Liver (tissue), 9 donors: ENCODE data around the gene ERVFRD-1. TPM values are rescaled to one million over a fixed set of nuclear protein-coding genes. Genes with fewer than 3 reads are reported as not detected.

Experiments used
- DNase-seq: peaks from one replicate; pipeline ENCODE4 v3.0.0-alpha.2; 2017; ENCODE audit warnings: low spot score
- H3K27ac ChIP-seq, 2 donors: one replicate each; pipeline ENCODE4 v1.7.0; 2013; ENCODE audit warnings: inconsistent platforms in 2 of 2, low read length in 2 of 2, control low read depth in 1 of 2, low read depth in 1 of 2, mild to moderate bottlenecking in 1 of 2
- H3K27me3 ChIP-seq, 4 donors: one replicate each; pipeline versions ENCODE4 v1.6.1 to v1.7.0; 2013; ENCODE audit warnings: low read length in 3 of 4, inconsistent platforms in 1 of 4, mild to moderate bottlenecking in 1 of 4, moderate library complexity in 1 of 4; ENCODE audit not compliant: control insufficient read depth in 4 of 4, insufficient read depth in 4 of 4
- H3K36me3 ChIP-seq, 4 donors: one replicate each; pipeline versions ENCODE4 v1.6.1 to v1.7.0; 2013; ENCODE audit warnings: low read length in 3 of 4, mild to moderate bottlenecking in 3 of 4, low read depth in 1 of 4, moderate library complexity in 1 of 4; ENCODE audit not compliant: control insufficient read depth in 4 of 4, insufficient read depth in 3 of 4
- H3K4me1 ChIP-seq, 4 donors: one replicate each; pipeline versions ENCODE4 v1.6.1 to v1.7.0; 2013; ENCODE audit warnings: low read length in 3 of 4, mild to moderate bottlenecking in 3 of 4, moderate library complexity in 1 of 4; ENCODE audit not compliant: control insufficient read depth in 4 of 4, insufficient read depth in 4 of 4
- H3K4me3 ChIP-seq, 3 donors: one replicate each; pipeline versions ENCODE4 v1.6.1 to v1.7.0; 2013; ENCODE audit warnings: low read length in 3 of 3, control low read depth in 1 of 3, low read depth in 1 of 3, mild to moderate bottlenecking in 1 of 3
- H3K9ac ChIP-seq, 2 donors: one replicate each; pipeline ENCODE4 v1.7.0; 2013; ENCODE audit warnings: low read length in 2 of 2, mild to moderate bottlenecking in 2 of 2, moderate library complexity in 2 of 2, control low read depth in 1 of 2, low read depth in 1 of 2
- H3K9me3 ChIP-seq, 4 donors: one replicate each; pipeline versions ENCODE4 v1.6.1 to v1.7.0; 2013; ENCODE audit warnings: low read length in 3 of 4; ENCODE audit not compliant: control insufficient read depth in 4 of 4
- ATF3 ChIP-seq: IDR thresholded peaks from 2 replicates; pipeline ENCODE4 v1.6.1; 2016; ENCODE audit warnings: antibody characterized with exemption
- EGR1 ChIP-seq, 2 donors: IDR thresholded peaks; 2 replicates each; pipeline ENCODE4 v1.6.1; 2016 to 2018; ENCODE audit warnings: antibody characterized with exemption in 2 of 2, low read depth in 2 of 2
- FOXA2 ChIP-seq: IDR thresholded peaks from 2 replicates; pipeline ENCODE4 v1.6.1; 2016; ENCODE audit warnings: antibody characterized with exemption
- HNF4A ChIP-seq, 2 donors: conservative IDR thresholded peaks; 2 replicates each; pipeline ENCODE4 v1.6.1; 2016; ENCODE audit warnings: antibody characterized with exemption in 2 of 2, mild to moderate bottlenecking in 2 of 2
- JUND ChIP-seq, 2 donors: IDR thresholded peaks; 2 replicates each; pipeline ENCODE4 v1.6.1; 2016; ENCODE audit warnings: antibody characterized with exemption in 2 of 2
- RAD21 ChIP-seq, 2 donors: IDR thresholded peaks; 2 replicates each; pipeline ENCODE4 v1.6.1; 2016; ENCODE audit warnings: antibody characterized with exemption in 2 of 2, mild to moderate bottlenecking in 2 of 2
- RXRA ChIP-seq, 2 donors: IDR thresholded peaks; 2 replicates each; pipeline ENCODE4 v1.6.1; 2017 to 2018; ENCODE audit warnings: antibody characterized with exemption in 2 of 2, mild to moderate bottlenecking in 1 of 2
- TAF1 ChIP-seq: conservative IDR thresholded peaks from 2 replicates; pipeline ENCODE4 v1.6.1; 2016; ENCODE audit warnings: antibody characterized with exemption, mild to moderate bottlenecking
- YY1 ChIP-seq: IDR thresholded peaks from 2 replicates; pipeline ENCODE4 v1.6.1; 2016; ENCODE audit warnings: antibody characterized with exemption, mild to moderate bottlenecking
- WGBS: extraction: QIAGEN DNeasy Blood & Tissue Kit; methylation state at CpG from one replicate; pipeline ENCODE4 v1.1.7; 2013; 5-methylcytosine and 5-hydroxymethylcytosine counted together
- polyA plus RNA-seq, 2 donors: library from polyadenylated mRNA; stranded (reverse) in 1 of 2; unstranded in 1 of 2; fragments of 200-250 nt in 1 of 2; fragments of >200 nt in 1 of 2; fragmentation: Nextera tagmentation in 1 of 2; extraction: Ambion mirVana in 1 of 2; gene quantifications; one replicate each; pipeline versions ENCODE4 v1.2.1 to v1.2.3, GENCODE V29; 2013 to 2015
- total RNA-seq, 2 donors: library from RNA; depleted of rRNA; stranded (reverse); fragments of >200 nt; gene quantifications; one replicate each; pipeline ENCODE4 v1.2.3, GENCODE V29; 2014
- TF ChIP-seq, protein P1 (sequence below): fragments of 150-350 bp; IDR thresholded peaks from 2 replicates; pipeline ENCODE4 v1.5.1; 2017; ENCODE audit warnings: improper control_type of control experiment, low read depth, low read length; ENCODE audit not compliant: missing input control
- TF ChIP-seq, protein P2 (sequence below): IDR thresholded peaks from 2 replicates; pipeline ENCODE4 v1.6.1; 2016; ENCODE audit warnings: antibody characterized with exemption, mild to moderate bottlenecking
- TF ChIP-seq, protein P3 (sequence below): IDR thresholded peaks from 2 replicates; pipeline ENCODE4 v1.6.1; 2016; ENCODE audit warnings: antibody characterized with exemption
- donor health status: healthy.
- donor health status: healthy.
- donor health status: healthy.
- donor health status: healthy.
- donor health status: healthy.

ERVFRD-1 gene
- total and polyA plus RNA-seq, 4 donors: 0.07 to 0.28 (median 0.14) TPM; not detected in 1

DNA sequence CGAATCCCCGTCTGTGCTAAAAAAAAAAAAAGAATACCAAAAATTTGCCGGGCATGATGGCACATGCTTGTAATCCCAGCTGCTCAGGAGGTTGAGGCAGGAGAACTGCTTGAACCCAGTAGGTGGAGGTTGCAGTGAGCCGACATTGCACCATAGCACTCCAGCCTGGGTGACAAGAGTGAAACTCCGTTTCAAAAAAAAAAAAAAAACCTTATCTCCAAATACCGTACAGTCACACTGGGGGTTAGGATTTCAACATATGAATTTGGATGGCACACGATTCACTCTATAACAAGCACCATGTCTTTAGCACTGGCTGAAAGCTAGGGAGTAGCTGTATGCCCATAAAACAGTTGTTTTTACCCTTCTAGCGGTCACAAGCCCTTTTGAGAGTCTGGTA lies 14.0 kb downstream of the ERVFRD-1 start:
- WGBS: 81% methylated on average over 8 of the region's 8 CpGs
- H3K27me3 ChIP-seq: no peaks in the 10 kb centered on the region
- no peak for DNase-seq
- no peak for TF ChIP-seq FOXA2
- TF ChIP-seq, protein P1, sequence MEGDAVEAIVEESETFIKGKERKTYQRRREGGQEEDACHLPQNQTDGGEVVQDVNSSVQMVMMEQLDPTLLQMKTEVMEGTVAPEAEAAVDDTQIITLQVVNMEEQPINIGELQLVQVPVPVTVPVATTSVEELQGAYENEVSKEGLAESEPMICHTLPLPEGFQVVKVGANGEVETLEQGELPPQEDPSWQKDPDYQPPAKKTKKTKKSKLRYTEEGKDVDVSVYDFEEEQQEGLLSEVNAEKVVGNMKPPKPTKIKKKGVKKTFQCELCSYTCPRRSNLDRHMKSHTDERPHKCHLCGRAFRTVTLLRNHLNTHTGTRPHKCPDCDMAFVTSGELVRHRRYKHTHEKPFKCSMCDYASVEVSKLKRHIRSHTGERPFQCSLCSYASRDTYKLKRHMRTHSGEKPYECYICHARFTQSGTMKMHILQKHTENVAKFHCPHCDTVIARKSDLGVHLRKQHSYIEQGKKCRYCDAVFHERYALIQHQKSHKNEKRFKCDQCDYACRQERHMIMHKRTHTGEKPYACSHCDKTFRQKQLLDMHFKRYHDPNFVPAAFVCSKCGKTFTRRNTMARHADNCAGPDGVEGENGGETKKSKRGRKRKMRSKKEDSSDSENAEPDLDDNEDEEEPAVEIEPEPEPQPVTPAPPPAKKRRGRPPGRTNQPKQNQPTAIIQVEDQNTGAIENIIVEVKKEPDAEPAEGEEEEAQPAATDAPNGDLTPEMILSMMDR: no peak
- TF ChIP-seq, protein P2, sequence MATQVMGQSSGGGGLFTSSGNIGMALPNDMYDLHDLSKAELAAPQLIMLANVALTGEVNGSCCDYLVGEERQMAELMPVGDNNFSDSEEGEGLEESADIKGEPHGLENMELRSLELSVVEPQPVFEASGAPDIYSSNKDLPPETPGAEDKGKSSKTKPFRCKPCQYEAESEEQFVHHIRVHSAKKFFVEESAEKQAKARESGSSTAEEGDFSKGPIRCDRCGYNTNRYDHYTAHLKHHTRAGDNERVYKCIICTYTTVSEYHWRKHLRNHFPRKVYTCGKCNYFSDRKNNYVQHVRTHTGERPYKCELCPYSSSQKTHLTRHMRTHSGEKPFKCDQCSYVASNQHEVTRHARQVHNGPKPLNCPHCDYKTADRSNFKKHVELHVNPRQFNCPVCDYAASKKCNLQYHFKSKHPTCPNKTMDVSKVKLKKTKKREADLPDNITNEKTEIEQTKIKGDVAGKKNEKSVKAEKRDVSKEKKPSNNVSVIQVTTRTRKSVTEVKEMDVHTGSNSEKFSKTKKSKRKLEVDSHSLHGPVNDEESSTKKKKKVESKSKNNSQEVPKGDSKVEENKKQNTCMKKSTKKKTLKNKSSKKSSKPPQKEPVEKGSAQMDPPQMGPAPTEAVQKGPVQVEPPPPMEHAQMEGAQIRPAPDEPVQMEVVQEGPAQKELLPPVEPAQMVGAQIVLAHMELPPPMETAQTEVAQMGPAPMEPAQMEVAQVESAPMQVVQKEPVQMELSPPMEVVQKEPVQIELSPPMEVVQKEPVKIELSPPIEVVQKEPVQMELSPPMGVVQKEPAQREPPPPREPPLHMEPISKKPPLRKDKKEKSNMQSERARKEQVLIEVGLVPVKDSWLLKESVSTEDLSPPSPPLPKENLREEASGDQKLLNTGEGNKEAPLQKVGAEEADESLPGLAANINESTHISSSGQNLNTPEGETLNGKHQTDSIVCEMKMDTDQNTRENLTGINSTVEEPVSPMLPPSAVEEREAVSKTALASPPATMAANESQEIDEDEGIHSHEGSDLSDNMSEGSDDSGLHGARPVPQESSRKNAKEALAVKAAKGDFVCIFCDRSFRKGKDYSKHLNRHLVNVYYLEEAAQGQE: no peak
- TF ChIP-seq RXRA (IDR thresholded peaks at IDR 0.05): no peak
- TF ChIP-seq RAD21 (IDR thresholded peaks at IDR 0.05): no peak
- no peak for TF ChIP-seq TAF1
- TF ChIP-seq JUND (IDR thresholded peaks at IDR 0.05): no peak
- no peak for TF ChIP-seq EGR1 (IDR thresholded peaks at IDR 0.05; ENCODE audit: low read depth in 2 of 2)
- no peaks in the 10 kb centered on the region for H3K36me3 ChIP-seq
- H3K4me3 ChIP-seq: no peak overlapping the region
- H3K9ac ChIP-seq: no peak overlapping the region
- peaks cover 4 to 13% (median 12%) of the 10 kb centered on the region in 4 donors for H3K4me1 ChIP-seq
- no peaks in the 10 kb centered on the region for H3K9me3 ChIP-seq
- no peak overlapping the region for H3K27ac ChIP-seq

- Histone ChIP-seq H3K9ac (no peak overlapping the region), H3K36me3 (no peaks in the 10 kb centered on the region), H3K9me3 (no peaks in the 10 kb centered on the region), H3K4me1 (peaks cover 4 to 14% (median 12%) of the 10 kb centered on the region in 4 donors), H3K4me3 (no peak overlapping the region), H3K27ac (no peak overlapping the region), H3K27me3 (no peaks in the 10 kb centered on the region)
- WGBS: 62% methylated on average over 4 of the region's 4 CpGs
- TF ChIP-seq JUND (IDR thresholded peaks at IDR 0.05) (no peak), TAF1 (no peak), HNF4A (conservative IDR thresholded peaks at IDR 0.05) (no peak), ATF3 (no peak), YY1 (no peak)
- TF ChIP-seq, protein P3, sequence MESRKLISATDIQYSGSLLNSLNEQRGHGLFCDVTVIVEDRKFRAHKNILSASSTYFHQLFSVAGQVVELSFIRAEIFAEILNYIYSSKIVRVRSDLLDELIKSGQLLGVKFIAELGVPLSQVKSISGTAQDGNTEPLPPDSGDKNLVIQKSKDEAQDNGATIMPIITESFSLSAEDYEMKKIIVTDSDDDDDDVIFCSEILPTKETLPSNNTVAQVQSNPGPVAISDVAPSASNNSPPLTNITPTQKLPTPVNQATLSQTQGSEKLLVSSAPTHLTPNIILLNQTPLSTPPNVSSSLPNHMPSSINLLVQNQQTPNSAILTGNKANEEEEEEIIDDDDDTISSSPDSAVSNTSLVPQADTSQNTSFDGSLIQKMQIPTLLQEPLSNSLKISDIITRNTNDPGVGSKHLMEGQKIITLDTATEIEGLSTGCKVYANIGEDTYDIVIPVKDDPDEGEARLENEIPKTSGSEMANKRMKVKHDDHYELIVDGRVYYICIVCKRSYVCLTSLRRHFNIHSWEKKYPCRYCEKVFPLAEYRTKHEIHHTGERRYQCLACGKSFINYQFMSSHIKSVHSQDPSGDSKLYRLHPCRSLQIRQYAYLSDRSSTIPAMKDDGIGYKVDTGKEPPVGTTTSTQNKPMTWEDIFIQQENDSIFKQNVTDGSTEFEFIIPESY: no peak
- DNase-seq: no peak
These were observed 15.4 kb downstream of the ERVFRD-1 start for GRCh38 chr6:11096109-11096508.
